Activated T-cell treated with anti-CD3 and anti-CD28 coated beads, Interleukin-2, amount 50 U/mL, for 4 hours (primary cell): Measurements from ENCODE around the gene RBM39. TPM values are rescaled to one million over a fixed set of nuclear protein-coding genes. Genes with fewer than 3 reads are reported as not detected.
"Not testable (repeated sequence)": the region's sequence is repeated elsewhere in the genome, so short reads cannot be mapped to it uniquely, and the experiment has no call there.

Source experiments
- ATAC-seq, 2 donors: fragments of 200-7000 bp; cut with Tn5 transposase; one replicate each; pipeline ENCODE4 v1.10.0; 2021
- DNase-seq: peaks from one replicate; pipeline ENCODE4 v3.0.0-alpha.2; 2020
- H3K27me3 Mint-ChIP-seq: one replicate; pipeline ENCODE4 v1.8.0; 2021; ENCODE audit warnings: low read depth, mixed read lengths
- H3K36me3 Mint-ChIP-seq: one replicate; pipeline ENCODE4 v1.8.0; 2022; ENCODE audit warnings: mixed read lengths; ENCODE audit not compliant: insufficient read depth
- H3K4me1 Mint-ChIP-seq: one replicate; pipeline ENCODE4 v1.8.0; 2021; ENCODE audit warnings: low read depth, mixed read lengths
- H3K4me3 Mint-ChIP-seq: one replicate; pipeline ENCODE4 v1.8.0; 2021; ENCODE audit warnings: mild to moderate bottlenecking, moderate library complexity, mixed read lengths
- H3K9me3 Mint-ChIP-seq: one replicate; pipeline ENCODE4 v1.8.0; 2021; ENCODE audit warnings: mixed read lengths
- total RNA-seq, 3 donors: library from RNA; stranded (reverse); gene quantifications; one replicate each; pipeline ENCODE4 v1.2.1, GENCODE V29; 2021

Gene RBM39
- total RNA-seq, 3 donors from 2014 or later = 336 to 375 (median 337) TPM

GRCh38 chr20:35724321-35725230 lies 17.5 kb downstream of the RBM39 start:
- Mint-ChIP-seq H3K4me3 (no peak overlapping the region), H3K27me3 (no peaks in the 10 kb centered on the region), H3K9me3 (no peaks in the 10 kb centered on the region), H3K36me3 (peaks cover 38% of the 10 kb centered on the region), H3K4me1 (peaks cover 38% of the 10 kb centered on the region)
- ATAC-seq (no peak), DNase-seq (no peak)

GRCh38 chr20:35723652-35724320 lies 18.3 kb downstream of the RBM39 start:
- not testable (repeated sequence) for ATAC-seq, H3K4me3 Mint-ChIP-seq, H3K9me3 Mint-ChIP-seq, H3K27me3 Mint-ChIP-seq, DNase-seq
- Mint-ChIP-seq H3K36me3 (peaks cover 38% of the 10 kb centered on the region), H3K4me1 (peaks cover 38% of the 10 kb centered on the region)

GRCh38 chr20:35723275-35723639 lies 18.8 kb downstream of the RBM39 start:
- not testable (repeated sequence) for ATAC-seq, DNase-seq, H3K27me3 Mint-ChIP-seq, H3K4me3 Mint-ChIP-seq, H3K9me3 Mint-ChIP-seq
- Mint-ChIP-seq H3K36me3 (peaks cover 38% of the 10 kb centered on the region), H3K4me1 (peaks cover 39% of the 10 kb centered on the region)

GRCh38 chr20:35721621-35722020 lies 20.4 kb downstream of the RBM39 start:
- ATAC-seq (no peak), DNase-seq (no peak)
- peaks cover 40% of the 10 kb centered on the region for H3K36me3 Mint-ChIP-seq
- peaks cover 41% of the 10 kb centered on the region for H3K4me1 Mint-ChIP-seq
- H3K27me3 Mint-ChIP-seq = no peaks in the 10 kb centered on the region
- no peaks in the 10 kb centered on the region for H3K9me3 Mint-ChIP-seq
- no peak overlapping the region for H3K4me3 Mint-ChIP-seq

- Mint-ChIP-seq H3K36me3 (peaks cover 38% of the 10 kb centered on the region), H3K4me3 (no peak overlapping the region), H3K4me1 (peaks cover 40% of the 10 kb centered on the region), H3K27me3 (no peaks in the 10 kb centered on the region), H3K9me3 (no peaks in the 10 kb centered on the region)
- DNase-seq (no peak), ATAC-seq (no peak)
Observed at GRCh38 chr20:35721219-35721618, 20.8 kb downstream of the RBM39 start.

- ATAC-seq (no peak), DNase-seq (no peak)
- H3K4me1 Mint-ChIP-seq = peaks cover 43% of the 10 kb centered on the region
- H3K36me3 Mint-ChIP-seq = peaks cover 41% of the 10 kb centered on the region
- H3K27me3 Mint-ChIP-seq = no peaks in the 10 kb centered on the region
- no peaks in the 10 kb centered on the region for H3K9me3 Mint-ChIP-seq
- no peak overlapping the region for H3K4me3 Mint-ChIP-seq
Observed at GRCh38 chr20:35720165-35721123, 21.6 kb downstream of the RBM39 start.

GRCh38 chr20:35719717-35720116 lies 22.3 kb downstream of the RBM39 start:
- no peak overlapping the region for H3K4me3 Mint-ChIP-seq
- H3K36me3 Mint-ChIP-seq = peaks cover 41% of the 10 kb centered on the region
- ATAC-seq = no peak
- H3K27me3 Mint-ChIP-seq = no peaks in the 10 kb centered on the region
- no peaks in the 10 kb centered on the region for H3K9me3 Mint-ChIP-seq
- H3K4me1 Mint-ChIP-seq = peaks cover 42% of the 10 kb centered on the region
- no peak for DNase-seq

GRCh38 chr20:35718972-35719635 lies 23.0 kb downstream of the RBM39 start:
- Mint-ChIP-seq H3K9me3 (no peaks in the 10 kb centered on the region), H3K36me3 (peaks cover 40% of the 10 kb centered on the region), H3K27me3 (no peaks in the 10 kb centered on the region), H3K4me3 (no peak overlapping the region), H3K4me1 (peaks cover 46% of the 10 kb centered on the region)
- no peak for ATAC-seq
- no peak for DNase-seq

- Mint-ChIP-seq H3K36me3 (peaks cover 42% of the 10 kb centered on the region), H3K4me1 (peaks cover 49% of the 10 kb centered on the region)
- not testable (repeated sequence) for DNase-seq, H3K27me3 Mint-ChIP-seq, H3K4me3 Mint-ChIP-seq, H3K9me3 Mint-ChIP-seq
- ATAC-seq = peak in 1 of 2 donors; percentile 12
Observed at GRCh38 chr20:35718321-35718720, 23.7 kb downstream of the RBM39 start.

GRCh38 chr20:35716330-35716729 lies 25.7 kb downstream of the RBM39 start:
- peaks cover 43% of the 10 kb centered on the region for H3K36me3 Mint-ChIP-seq
- no peaks in the 10 kb centered on the region for H3K27me3 Mint-ChIP-seq
- H3K4me3 Mint-ChIP-seq = no peak overlapping the region
- no peaks in the 10 kb centered on the region for H3K9me3 Mint-ChIP-seq
- H3K4me1 Mint-ChIP-seq = peaks cover 48% of the 10 kb centered on the region
- no peak for ATAC-seq
- DNase-seq = no peak

GRCh38 chr20:35715652-35716051 lies 26.4 kb downstream of the RBM39 start:
- H3K9me3 Mint-ChIP-seq = no peaks in the 10 kb centered on the region
- DNase-seq = no peak
- peaks cover 53% of the 10 kb centered on the region for H3K4me1 Mint-ChIP-seq
- ATAC-seq = no peak
- no peaks in the 10 kb centered on the region for H3K27me3 Mint-ChIP-seq
- H3K36me3 Mint-ChIP-seq = peaks cover 49% of the 10 kb centered on the region
- H3K4me3 Mint-ChIP-seq = no peak overlapping the region

- H3K36me3 Mint-ChIP-seq = peaks cover 45% of the 10 kb centered on the region
- ATAC-seq (no peak), DNase-seq (no peak)
- H3K9me3 Mint-ChIP-seq = no peaks in the 10 kb centered on the region
- no peaks in the 10 kb centered on the region for H3K27me3 Mint-ChIP-seq
- no peak overlapping the region for H3K4me3 Mint-ChIP-seq
- peaks cover 56% of the 10 kb centered on the region for H3K4me1 Mint-ChIP-seq
Observed at GRCh38 chr20:35714127-35714526, 27.9 kb downstream of the RBM39 start.

- not testable (repeated sequence) for H3K9me3 Mint-ChIP-seq, H3K4me3 Mint-ChIP-seq, DNase-seq, H3K27me3 Mint-ChIP-seq, ATAC-seq
- Mint-ChIP-seq H3K36me3 (peaks cover 48% of the 10 kb centered on the region), H3K4me1 (peaks cover 55% of the 10 kb centered on the region)
Observed at GRCh38 chr20:35713120-35713519, 28.9 kb downstream of the RBM39 start.
